Upper lobe of right lung (tissue), 1 donor: ENCODE measurements around the gene ASAP2. TPM values are rescaled to one million over a fixed set of nuclear protein-coding genes. Genes with fewer than 3 reads are reported as not detected.

ENCODE experiments used
- ATAC-seq: fragments of 200-7000 bp; cut with Tn5 transposase; one replicate; pipeline ENCODE4 v1.9.1; 2020; ENCODE audit warnings: mild to moderate bottlenecking, moderate library complexity
- DNase-seq: peaks from one replicate; pipeline ENCODE4 v3.0.0-alpha.2; 2020
- H3K27ac ChIP-seq: fragments of 200-600 bp; one replicate; pipeline ENCODE4 v1.8.0; 2022
- H3K27me3 ChIP-seq: fragments of 200-600 bp; one replicate; pipeline ENCODE4 v1.8.0; 2022; ENCODE audit warnings: mild to moderate bottlenecking
- H3K36me3 ChIP-seq: fragments of 200-600 bp; one replicate; pipeline ENCODE4 v1.8.0; 2022
- H3K4me1 ChIP-seq: fragments of 200-600 bp; one replicate; pipeline ENCODE4 v1.8.0; 2022
- H3K4me3 ChIP-seq: fragments of 200-600 bp; one replicate; pipeline ENCODE4 v1.8.0; 2022; ENCODE audit warnings: mild to moderate bottlenecking
- H3K9me3 ChIP-seq: fragments of 200-600 bp; one replicate; pipeline ENCODE4 v1.8.0; 2022
- intact Hi-C: fragments of 100-400 bp; cut with DNase I; formaldehyde crosslinking; loops from one replicate; pipeline ENCODE4 v1.11.0; 2022
- total RNA-seq: library from RNA; stranded (reverse); fragmentation: NEBNext Ultra II Directional; extraction: Animal tissue kit (Norgen Biotek cat#: 25700); gene quantifications from one replicate; pipeline ENCODE4 v1.2.1, GENCODE V29; 2021
- TF ChIP-seq, protein P1 (sequence below): fragments of 200-600 bp; IDR thresholded peaks from one replicate; pipeline ENCODE4 v1.8.0; 2022; ENCODE audit warnings: antibody characterized with exemption
- donor health status: DM: no; HTN: yes; CAD: no; lungs with severe emphysema.

Gene ASAP2
- total RNA-seq, 1 donor from 2014 or later = 30.9 TPM

DNA sequence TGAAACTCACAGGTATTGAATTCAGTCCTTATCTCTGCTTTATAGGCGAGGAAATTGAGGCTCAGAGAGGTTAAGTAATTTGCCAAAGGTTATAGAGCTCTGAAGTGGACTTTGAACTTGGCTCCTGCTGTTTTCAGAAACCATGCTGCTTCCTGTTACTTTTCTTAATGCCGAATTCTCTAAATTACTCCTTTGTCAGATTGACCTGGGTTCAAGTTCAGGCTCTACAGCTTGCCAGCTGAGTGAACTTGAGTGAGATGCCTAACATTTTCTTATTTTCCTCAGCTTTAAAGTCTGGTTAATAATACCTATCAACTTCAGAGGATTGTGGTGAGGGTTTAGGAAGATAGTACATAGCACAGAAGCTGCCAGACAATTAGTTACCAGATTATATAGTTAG lies 3.4 kb downstream of the ASAP2 start:
- DNase-seq = no peak
- no peaks in the 10 kb centered on the region for H3K36me3 ChIP-seq
- intact Hi-C loops = no loop called here
- peaks cover 6% of the 10 kb centered on the region for H3K27me3 ChIP-seq
- H3K4me1 ChIP-seq = peaks cover 41% of the 10 kb centered on the region
- ATAC-seq = no peak
- H3K27ac ChIP-seq = no peak overlapping the region
- H3K4me3 ChIP-seq = no peak overlapping the region
- H3K9me3 ChIP-seq = no peaks in the 10 kb centered on the region
- TF ChIP-seq, protein P1, sequence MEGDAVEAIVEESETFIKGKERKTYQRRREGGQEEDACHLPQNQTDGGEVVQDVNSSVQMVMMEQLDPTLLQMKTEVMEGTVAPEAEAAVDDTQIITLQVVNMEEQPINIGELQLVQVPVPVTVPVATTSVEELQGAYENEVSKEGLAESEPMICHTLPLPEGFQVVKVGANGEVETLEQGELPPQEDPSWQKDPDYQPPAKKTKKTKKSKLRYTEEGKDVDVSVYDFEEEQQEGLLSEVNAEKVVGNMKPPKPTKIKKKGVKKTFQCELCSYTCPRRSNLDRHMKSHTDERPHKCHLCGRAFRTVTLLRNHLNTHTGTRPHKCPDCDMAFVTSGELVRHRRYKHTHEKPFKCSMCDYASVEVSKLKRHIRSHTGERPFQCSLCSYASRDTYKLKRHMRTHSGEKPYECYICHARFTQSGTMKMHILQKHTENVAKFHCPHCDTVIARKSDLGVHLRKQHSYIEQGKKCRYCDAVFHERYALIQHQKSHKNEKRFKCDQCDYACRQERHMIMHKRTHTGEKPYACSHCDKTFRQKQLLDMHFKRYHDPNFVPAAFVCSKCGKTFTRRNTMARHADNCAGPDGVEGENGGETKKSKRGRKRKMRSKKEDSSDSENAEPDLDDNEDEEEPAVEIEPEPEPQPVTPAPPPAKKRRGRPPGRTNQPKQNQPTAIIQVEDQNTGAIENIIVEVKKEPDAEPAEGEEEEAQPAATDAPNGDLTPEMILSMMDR = no peak

DNA sequence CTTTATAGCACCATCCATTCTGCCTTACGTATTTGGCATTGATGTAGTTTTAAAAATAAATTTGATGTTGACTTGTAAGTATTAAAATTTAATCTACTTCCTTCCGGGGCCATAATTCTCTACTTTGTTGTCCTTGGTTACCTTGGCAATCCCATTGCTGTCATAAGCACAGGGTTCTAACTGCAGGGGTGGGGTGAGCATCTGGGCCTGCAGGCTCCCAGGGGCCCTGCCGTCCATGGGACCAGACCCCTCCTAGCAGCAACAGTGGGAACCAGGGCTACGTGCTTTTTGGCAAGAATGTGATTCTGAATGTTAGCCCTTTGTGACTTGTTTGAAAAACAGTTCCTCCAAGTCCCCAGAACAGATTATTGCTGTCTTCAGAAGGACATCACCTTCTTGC lies 4.9 kb downstream of the ASAP2 start:
- no peaks in the 10 kb centered on the region for H3K9me3 ChIP-seq
- peak overlapping the region; percentile 53 for H3K27ac ChIP-seq
- TF ChIP-seq, protein P1 = no peak
- DNase-seq = no peak
- H3K4me1 ChIP-seq = peaks cover 41% of the 10 kb centered on the region
- H3K36me3 ChIP-seq = no peaks in the 10 kb centered on the region
- intact Hi-C loops = no loop called here
- ATAC-seq = no peak
- no peak overlapping the region for H3K4me3 ChIP-seq
- peaks cover 6% of the 10 kb centered on the region for H3K27me3 ChIP-seq

DNA sequence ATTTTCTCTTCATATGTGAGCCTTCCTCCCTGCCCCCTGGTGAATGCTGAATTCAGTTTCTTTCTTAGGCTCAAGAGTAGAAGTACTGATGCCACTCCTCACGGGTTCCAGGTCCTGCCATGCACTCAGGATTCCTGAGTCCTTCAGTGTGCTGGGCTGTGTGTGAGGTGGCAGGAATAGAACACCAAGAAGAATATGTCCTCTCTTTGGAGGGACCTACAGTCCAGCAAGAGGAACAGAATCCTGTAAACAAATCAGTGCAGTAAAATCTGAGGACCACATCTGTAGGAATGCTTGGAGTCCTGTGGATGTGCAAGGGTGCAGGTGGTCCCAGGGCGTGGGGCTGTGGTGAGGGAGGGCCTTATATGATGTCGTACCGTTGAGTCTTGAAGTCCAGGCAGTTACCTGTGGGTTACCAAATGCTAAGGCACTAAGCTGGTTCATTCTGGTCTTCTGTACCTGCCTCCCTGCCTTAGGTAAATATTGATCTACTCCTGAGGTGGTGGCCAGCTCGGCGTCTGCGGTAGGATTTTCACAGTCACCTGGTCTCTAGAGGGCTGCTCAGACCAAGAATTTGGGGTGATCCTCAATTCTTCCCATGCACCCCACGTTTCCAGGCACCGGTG lies 5.5 kb downstream of the ASAP2 start:
- H3K4me1 ChIP-seq = peaks cover 45% of the 10 kb centered on the region
- peaks cover 6% of the 10 kb centered on the region for H3K27me3 ChIP-seq
- peak; percentile 86 for ATAC-seq
- H3K4me3 ChIP-seq = no peak overlapping the region
- H3K36me3 ChIP-seq = no peaks in the 10 kb centered on the region
- TF ChIP-seq, protein P1 = no peak
- peak overlapping the region; percentile 53 for H3K27ac ChIP-seq
- DNase-seq = no peak
- intact Hi-C loops = no loop called here
- no peaks in the 10 kb centered on the region for H3K9me3 ChIP-seq

DNA sequence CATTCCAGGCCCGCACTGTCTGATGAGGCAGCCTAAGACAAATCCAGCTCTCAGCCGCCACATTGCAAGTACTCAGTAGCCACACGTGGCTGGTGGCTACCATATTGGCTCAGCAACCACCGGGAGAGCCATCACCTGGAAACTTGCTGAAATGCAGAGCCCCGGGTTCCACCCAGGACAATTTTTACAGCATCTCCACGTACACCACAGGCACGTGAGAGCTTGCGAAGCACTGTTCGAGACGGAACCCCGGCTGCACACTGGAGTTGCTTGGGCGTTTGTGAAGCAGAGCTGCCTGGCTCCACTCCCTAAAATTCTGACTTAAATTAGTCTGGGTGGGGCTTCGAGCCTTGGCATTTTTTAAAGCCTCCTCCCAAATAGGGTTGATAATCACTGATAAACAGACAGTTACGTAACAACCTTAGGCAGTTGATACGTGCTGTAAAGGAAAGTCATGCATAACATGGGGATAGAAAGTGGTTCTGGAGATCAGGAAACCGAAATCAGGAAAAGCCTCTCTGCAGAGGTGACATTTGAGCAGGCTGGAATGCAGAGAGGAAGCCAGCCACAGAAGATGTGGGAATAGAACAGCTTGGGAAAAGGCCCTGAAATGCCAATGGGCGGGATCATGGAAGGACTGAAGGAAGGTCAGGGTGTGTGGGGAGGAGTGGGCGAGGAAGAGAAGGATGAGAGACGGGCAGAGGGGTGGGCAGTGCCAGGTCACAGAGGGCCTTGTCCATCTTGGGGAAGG lies 6.2 kb downstream of the ASAP2 start:
- ATAC-seq = peak; percentile 37
- TF ChIP-seq, protein P1 = no peak
- no peaks in the 10 kb centered on the region for H3K27me3 ChIP-seq
- H3K4me1 ChIP-seq = peaks cover 46% of the 10 kb centered on the region
- no peaks in the 10 kb centered on the region for H3K36me3 ChIP-seq
- H3K9me3 ChIP-seq = no peaks in the 10 kb centered on the region
- no peak for DNase-seq
- H3K27ac ChIP-seq = peak overlapping the region; percentile 53
- peak overlapping the region; percentile 14 for H3K4me3 ChIP-seq
- intact Hi-C loops = no loop called here

DNA sequence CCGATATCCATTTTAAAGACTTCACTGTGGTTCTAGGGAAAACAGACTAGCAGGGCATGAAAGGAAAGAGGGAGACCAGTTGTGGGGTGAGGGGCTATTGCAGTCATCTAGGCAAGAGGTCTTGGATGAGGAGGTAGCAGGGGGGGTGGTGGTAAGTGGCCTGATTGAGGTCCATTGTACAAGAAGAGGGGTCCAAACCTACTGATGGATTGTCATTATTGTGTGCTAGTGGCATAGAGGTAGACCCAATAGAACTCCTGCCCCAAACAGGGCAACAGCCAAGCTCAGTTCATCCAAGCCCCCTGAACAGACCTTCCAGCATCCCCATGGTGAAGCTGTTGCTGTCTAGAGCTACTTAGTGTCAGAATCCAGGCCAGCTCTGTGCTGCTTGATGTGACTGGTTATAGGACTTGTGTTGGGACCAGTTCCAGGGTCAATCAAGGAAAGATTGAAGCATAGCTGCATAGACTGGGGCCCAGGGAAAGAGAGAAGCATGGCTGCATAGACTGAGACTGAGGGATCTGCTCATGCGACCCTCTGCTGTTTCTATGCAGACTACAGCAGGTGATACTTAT lies 7.0 kb downstream of the ASAP2 start:
- Histone ChIP-seq H3K4me1 (peaks cover 42% of the 10 kb centered on the region), H3K36me3 (no peaks in the 10 kb centered on the region), H3K27me3 (no peaks in the 10 kb centered on the region), H3K4me3 (no peak overlapping the region), H3K9me3 (no peaks in the 10 kb centered on the region), H3K27ac (no peak overlapping the region)
- intact Hi-C loops = no loop called here
- no peak for DNase-seq
- TF ChIP-seq, protein P1 = no peak
- ATAC-seq = no peak
